Breast epithelium (tissue), 3 donors: ENCODE measurements around the gene HOOK2.
"Not testable (repeated sequence)": the region's sequence is repeated elsewhere in the genome, so short reads cannot be mapped to it uniquely, and the experiment has no call there.

Experiments used
- CTCF ChIP-seq, 3 donors: fragments of 450-650 bp; IDR thresholded peaks; one replicate each; pipeline ENCODE4 v1.5.1; 2016 to 2017; ENCODE audit warnings: antibody characterized with exemption in 3 of 3, mild to moderate bottlenecking in 3 of 3, moderate library complexity in 3 of 3
- POLR2A ChIP-seq: fragments of 450-650 bp; IDR thresholded peaks from one replicate; pipeline ENCODE4 v1.6.1; 2016; ENCODE audit warnings: antibody characterized with exemption, mild to moderate bottlenecking, moderate library complexity

- TF ChIP-seq CTCF (IDR thresholded peaks at IDR 0.05); POLR2A: not testable (repeated sequence)
Measured at GRCh38 chr19:12817810-12818209, 42.5 kb upstream of the HOOK2 start.
